Fibroblast of pulmonary artery (primary cell): ENCODE measurements around the gene MCFD2.

ENCODE experiments used
- DNase-seq: peaks from one replicate; pipeline ENCODE4 v3.0.0-alpha.2; 2010; ENCODE audit warnings: low read depth
- H3K4me3 ChIP-seq: replicated peaks from 2 replicates; pipeline ENCODE4 v1.5.1; 2011; ENCODE audit warnings: low read depth, mild to moderate bottlenecking, control low read depth, low read length, moderate library complexity
- TF ChIP-seq, protein P1 (sequence below): IDR thresholded peaks from 2 replicates; pipeline ENCODE4 v1.5.1; 2011; ENCODE audit warnings: mild to moderate bottlenecking, control low read depth, low read length, inconsistent platforms; ENCODE audit errors: missing control alignments

MCFD2 gene

DNA sequence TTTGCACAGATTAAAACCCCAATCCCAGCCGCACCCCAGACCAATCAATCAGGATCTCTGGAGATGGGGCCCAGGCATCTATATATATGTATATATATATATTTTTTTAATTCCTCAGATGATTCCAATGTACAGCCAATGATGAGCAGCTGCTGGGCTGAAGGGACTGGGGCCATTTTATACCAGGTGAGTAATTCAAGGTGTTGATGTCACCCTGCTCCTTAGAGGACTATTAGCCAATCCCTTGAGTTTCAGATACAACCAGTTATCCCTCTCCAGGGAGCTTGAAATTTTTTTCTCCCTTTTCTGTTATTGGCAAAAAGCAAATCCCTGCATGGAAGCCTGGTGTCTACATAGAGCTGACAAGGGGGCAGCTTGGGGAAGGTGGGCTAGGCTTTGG, 59.8 kb downstream of the MCFD2 start:
- DNase-seq: peak; percentile 31
- TF ChIP-seq, protein P1, sequence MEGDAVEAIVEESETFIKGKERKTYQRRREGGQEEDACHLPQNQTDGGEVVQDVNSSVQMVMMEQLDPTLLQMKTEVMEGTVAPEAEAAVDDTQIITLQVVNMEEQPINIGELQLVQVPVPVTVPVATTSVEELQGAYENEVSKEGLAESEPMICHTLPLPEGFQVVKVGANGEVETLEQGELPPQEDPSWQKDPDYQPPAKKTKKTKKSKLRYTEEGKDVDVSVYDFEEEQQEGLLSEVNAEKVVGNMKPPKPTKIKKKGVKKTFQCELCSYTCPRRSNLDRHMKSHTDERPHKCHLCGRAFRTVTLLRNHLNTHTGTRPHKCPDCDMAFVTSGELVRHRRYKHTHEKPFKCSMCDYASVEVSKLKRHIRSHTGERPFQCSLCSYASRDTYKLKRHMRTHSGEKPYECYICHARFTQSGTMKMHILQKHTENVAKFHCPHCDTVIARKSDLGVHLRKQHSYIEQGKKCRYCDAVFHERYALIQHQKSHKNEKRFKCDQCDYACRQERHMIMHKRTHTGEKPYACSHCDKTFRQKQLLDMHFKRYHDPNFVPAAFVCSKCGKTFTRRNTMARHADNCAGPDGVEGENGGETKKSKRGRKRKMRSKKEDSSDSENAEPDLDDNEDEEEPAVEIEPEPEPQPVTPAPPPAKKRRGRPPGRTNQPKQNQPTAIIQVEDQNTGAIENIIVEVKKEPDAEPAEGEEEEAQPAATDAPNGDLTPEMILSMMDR: no peak
- no peak overlapping the region for H3K4me3 ChIP-seq

DNA sequence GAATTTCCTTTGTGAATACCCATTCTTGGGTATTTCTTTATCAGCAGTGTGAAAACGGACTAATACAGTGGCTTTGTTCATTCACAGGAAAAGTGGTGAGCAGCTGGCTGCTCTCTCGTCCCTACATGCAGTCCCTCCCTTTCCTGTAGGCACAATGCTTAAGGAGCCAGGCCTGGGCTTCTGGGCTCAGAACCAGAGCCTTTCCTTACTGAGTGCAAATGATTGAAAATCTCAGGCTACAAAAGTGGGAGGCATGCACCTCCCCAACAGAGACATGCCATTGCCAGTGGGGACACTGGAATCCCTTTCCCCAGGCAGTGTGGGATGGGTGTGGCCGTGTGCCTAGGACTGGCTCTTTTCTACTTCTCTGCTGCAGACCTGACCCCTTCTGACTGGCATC, 61.3 kb downstream of the MCFD2 start:
- H3K4me3 ChIP-seq: no peak overlapping the region
- TF ChIP-seq, protein P1: no peak
- peak; percentile 83 for DNase-seq

DNA sequence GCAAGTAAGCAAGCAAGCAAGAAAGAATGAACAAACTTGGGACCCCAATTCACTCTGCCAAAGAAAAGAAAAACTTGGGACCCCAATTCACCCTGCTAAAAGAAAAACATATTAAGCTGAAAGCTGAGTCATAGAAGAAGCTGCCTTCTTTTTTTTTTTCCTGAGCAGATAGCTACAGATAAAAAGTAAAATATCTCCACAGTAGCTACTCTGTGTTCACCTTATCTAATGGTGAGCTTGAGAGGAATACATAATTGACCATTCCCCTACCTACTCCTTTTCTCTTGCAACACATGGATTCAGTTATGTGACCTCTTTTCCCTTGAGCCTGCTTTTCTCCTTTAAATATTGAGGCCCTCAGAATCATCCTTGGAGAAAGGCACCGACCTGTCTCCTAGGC, 63.0 kb downstream of the MCFD2 start:
- no peak overlapping the region for H3K4me3 ChIP-seq
- TF ChIP-seq, protein P1: no peak
- no peak for DNase-seq

DNA sequence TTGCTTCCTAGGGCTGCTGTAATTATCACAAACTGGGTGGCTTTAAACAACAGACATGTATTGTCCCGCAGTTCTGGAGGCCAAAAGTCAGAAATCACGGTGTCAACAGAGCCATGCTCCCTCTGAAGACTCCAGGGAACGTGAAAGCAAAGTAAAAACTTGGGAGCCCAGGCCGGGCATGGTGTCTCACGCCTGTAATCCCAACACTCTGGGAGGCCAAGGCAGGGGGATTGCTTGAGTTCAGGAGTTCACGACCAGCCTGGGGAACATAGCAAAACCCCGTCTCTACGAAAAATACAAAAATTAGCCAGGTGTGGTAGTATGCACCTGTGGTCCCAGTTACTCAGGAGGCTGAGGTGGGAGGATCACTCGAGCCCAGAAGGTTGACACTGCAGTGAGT, 63.5 kb downstream of the MCFD2 start:
- DNase-seq: no peak
- TF ChIP-seq, protein P1: no peak
- no peak overlapping the region for H3K4me3 ChIP-seq
